MM.1S (cell line): Measurements from ENCODE around the gene MXRA5.

ENCODE experiments used
- EZH2phosphoT487 ChIP-seq: fragments of 300-600 bp; sonication (generic); IDR thresholded peaks from 2 replicates; pipeline ENCODE4 v1.6.1; 2018; ENCODE audit warnings: antibody characterized with exemption, low read length
- TF ChIP-seq, protein P1 (sequence below): fragments of 300-600 bp; sonication (generic); IDR thresholded peaks from 2 replicates; pipeline ENCODE4 v1.5.1; 2016; ENCODE audit warnings: antibody characterized with exemption, low read length, mixed read lengths

DNA sequence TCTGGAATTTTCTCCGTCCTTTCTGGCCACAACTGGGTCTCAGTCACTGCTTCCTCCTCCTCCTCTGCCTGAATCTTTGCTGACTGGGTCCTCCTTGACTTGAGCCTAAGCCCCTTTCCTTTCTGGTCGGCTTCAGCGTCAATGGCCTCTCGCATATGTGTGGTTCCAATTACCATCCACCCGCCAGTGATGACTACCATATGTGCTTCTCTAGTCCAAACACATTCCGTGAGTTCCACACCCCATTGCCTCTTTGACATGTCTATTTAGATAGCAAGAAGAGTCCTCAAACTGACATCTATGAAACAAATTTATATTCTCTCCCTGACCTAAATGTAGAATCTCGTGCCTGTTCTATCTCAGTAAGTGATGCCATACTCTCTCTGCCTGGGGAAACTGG is 19.8 kb downstream of the MXRA5 start:
- TF ChIP-seq EZH2phosphoT487: no peak
- TF ChIP-seq, protein P1, sequence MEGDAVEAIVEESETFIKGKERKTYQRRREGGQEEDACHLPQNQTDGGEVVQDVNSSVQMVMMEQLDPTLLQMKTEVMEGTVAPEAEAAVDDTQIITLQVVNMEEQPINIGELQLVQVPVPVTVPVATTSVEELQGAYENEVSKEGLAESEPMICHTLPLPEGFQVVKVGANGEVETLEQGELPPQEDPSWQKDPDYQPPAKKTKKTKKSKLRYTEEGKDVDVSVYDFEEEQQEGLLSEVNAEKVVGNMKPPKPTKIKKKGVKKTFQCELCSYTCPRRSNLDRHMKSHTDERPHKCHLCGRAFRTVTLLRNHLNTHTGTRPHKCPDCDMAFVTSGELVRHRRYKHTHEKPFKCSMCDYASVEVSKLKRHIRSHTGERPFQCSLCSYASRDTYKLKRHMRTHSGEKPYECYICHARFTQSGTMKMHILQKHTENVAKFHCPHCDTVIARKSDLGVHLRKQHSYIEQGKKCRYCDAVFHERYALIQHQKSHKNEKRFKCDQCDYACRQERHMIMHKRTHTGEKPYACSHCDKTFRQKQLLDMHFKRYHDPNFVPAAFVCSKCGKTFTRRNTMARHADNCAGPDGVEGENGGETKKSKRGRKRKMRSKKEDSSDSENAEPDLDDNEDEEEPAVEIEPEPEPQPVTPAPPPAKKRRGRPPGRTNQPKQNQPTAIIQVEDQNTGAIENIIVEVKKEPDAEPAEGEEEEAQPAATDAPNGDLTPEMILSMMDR: no peak
